Suppressor macrophage treated with lipopolysaccharide for 4 hours (primary cell): ENCODE measurements around the gene CDT1.

Experiments
- DNase-seq: peaks from one replicate; pipeline ENCODE4 v3.0.0-alpha.2; 2020

CDT1 gene

DNA sequence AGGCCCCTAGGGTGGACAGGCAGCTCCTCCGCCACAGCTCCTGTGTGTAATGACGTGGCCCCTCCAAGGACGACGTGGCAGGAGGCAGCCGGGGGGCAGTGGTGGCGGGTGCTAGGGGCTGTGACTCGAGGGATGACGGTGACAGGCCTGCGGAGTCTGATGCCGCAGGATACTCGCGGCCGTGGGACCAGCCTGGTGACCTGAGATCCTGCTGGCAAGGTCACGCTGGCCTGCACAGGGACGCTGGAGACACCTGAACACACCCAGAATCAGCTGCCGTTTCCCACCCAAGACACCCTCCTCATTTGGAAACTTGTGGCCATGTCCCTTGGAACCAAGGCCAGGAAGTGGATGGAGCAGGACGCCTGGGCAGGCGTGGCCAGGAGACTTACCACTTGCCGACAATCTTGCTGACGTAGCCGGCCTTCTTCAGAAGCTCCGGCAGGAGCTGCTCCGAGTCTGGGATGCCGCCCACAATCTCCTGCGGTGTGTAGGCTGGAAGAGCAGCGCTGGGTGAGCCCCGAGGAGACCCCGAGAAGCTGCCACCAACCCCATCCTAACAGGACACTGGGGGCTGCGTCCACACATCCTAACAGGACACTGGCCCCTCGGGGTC is 37.1 kb downstream of the CDT1 start:
- DNase-seq: no peak

DNA sequence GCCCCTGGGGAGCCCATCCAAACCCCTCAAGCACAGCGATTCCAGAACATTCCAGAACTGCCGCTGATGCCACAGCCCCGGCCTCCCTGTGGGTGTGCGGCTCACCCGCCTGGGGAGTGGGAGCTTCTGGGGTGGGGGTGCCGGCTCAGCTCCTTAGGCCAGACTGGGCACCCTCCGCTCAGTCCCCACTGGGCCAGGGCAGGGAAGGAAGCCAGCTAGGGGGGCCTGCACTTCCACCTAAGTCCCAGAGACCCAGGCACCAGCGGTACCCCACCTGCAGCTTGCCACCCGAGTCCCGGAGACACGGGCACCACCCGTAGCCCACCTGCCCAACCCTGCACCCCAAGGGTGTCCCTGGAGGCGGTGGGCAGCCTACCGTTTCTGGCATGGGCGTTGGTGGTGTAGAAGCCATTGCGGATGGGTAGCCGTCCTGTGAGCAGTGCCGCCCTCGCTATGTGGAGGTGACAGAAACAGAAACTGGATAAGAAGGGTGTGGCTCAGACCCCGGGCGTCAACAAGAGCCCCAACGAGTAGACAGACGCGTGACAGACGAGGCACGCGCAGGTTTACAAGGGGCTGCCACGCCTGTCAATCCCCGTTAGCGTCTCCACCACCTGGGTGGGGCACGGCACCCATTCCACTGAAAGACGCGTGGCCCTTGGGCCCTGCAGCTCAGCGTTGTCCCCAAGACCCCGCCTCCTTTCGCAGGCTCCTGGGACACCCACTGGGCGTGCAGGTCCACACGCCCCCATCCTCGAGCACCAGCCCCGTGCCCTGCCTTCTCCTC is 38.1 kb downstream of the CDT1 start:
- DNase-seq: no peak

- DNase-seq: no peak
These were observed 38.7 kb downstream of the CDT1 start for GRCh38 chr16:88842308-88842756.

DNA sequence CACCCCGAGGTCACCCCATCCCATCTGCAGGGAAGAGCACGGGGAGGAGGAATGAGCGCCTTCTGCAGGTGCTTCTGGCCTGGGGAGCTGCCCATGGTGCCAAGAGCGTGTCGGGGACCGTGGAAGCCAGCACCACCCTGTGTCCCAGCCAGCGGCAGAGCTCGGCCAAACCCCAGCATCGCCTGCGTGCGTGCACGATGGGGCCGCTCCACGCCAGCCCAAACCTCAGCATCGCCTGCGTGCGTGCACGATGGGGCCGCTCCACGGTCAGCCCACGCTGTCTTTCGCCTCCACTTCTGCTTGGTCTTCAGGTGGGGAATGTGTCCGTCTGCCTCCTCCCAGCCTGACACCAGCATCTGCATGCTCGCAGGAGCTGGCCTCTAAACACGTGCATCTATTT is 39.2 kb downstream of the CDT1 start:
- no peak for DNase-seq

DNA sequence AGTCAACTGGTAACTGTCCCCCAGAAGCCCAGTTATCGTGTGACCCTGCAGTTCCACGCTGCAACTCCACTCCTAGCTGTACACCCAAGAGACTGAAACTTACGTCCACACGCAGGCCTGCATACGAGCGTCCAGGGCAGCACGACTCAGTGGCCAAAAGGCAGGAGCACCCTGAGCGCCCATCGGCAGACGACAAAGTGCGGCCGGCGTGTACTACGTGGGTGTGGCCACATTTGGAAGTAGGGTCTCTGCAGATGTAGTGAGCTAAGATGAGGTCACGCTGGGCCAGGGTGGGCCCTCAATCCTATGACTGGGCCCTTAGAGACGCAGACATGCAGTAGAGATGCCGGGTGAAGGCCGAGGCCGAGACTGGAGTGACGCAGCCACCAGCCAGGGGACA is 39.7 kb downstream of the CDT1 start:
- DNase-seq: no peak

DNA sequence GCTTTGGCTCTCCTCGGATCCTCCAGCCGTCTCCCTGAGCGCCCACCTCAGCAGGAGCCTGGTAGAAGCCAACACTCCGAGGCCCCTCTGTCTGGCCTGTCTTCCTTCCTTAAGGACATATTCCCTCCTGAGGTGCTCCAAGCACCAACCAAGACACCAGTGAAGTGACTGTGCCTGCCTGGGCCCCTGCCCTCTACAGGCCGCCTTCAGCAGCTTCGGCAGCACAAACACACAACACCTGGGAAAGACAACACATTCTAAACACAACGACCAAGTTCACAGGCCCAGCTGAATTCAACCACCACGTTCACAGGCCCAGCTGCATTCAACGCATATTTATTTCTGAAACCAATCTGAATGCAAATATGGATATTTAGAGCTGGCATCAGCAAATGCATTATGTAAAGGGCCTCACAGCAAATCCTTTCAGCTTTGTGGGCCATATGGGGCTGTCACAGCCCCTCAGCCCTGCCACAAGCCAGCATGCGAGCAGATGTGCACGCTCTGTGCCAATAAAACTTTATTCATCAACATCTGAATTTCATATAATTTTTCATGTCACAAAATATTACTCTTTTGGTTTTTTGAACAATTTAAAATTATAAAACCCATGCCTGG is 40.9 kb downstream of the CDT1 start:
- no peak for DNase-seq

GRCh38 chr16:88846088-88846487 is 42.5 kb downstream of the CDT1 start:
- DNase-seq: peak; percentile 71

DNA sequence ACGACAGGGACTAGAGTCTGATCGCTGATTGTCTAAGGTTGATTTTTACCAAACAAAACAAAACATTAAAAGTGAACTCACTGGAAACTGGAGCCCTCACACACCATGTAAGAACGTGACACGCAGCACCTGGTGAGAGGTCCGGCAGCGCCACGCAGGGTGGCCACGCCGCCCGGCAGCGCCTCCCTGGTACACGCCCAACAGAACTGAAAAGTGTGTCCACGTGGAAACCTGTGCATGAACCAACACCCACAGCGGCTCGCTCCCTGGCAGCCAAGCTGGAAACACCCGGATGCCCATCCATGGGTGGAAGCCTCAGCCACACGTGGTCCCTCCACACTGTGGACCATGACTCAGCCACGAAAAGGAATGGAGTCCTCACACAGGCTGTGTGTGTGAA is 44.1 kb downstream of the CDT1 start:
- no peak for DNase-seq

GRCh38 chr16:88848557-88848956 is 45.0 kb downstream of the CDT1 start:
- no peak for DNase-seq

GRCh38 chr16:88850531-88851199 is 47.1 kb downstream of the CDT1 start:
- no peak for DNase-seq

DNA sequence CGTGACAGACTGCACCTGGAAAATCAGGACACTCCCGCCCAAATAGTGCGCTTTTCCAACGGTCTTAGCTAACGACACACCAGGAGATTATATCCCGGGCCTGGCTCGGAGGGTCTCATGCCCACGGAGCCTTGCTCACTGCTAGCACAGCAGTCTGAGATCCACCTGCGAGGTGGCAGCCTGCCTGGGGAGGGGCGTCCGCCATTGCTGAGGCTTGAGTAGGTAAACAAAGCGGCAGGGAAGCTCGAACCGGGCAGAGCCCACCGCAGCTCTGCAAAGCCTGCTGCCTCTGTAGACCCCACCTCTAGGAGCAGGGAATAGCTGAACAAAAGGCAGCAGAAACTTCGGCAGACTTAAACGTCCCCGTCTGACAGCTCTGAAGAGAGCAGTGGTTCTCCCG is 48.0 kb downstream of the CDT1 start:
- DNase-seq: no peak

GRCh38 chr16:88853325-88853941 is 49.8 kb downstream of the CDT1 start:
- DNase-seq: peak; percentile 55

DNA sequence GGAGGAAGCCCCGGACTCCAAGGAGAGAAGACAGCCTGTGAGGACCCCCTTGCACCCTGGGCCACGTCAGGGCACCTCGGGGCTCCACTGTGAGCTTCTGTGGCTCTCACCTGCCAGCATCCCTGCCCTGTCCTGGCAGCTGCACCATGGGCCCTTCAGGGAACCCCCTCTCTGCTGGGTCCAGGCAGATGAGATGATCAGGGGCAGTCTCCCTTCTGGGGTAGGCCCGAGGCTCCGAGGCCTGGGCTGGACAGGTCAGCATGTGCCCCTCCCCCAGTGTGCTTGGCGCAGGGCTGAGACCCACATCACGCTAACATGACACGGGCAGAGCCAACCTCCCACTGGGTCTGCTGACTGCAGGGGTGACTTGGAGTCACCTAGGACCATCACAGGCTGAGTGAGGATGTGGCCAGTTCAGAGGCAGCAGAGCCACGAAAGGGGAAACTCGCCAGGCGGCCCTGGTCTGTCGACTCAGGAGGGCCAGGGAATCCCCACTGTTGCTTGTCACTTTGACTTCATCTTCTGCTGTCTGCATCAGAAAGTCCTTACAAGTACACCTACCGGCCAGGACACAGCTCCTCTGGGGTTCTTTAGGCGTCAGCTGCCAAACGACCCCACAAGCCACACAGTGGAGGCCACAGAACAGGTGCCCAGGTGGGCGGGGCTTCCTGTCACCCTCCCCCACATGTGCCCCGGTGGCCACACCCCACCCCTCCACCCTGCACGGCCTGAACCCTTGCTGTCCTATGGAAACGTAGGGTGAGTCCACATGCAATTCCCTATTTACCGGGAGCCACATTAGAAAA is 50.9 kb downstream of the CDT1 start:
- peak; percentile 81 for DNase-seq

- DNase-seq: peak; percentile 46
These were observed 51.6 kb downstream of the CDT1 start for GRCh38 chr16:88855176-88855575.

- DNase-seq: no peak
These were observed 52.1 kb downstream of the CDT1 start for GRCh38 chr16:88855736-88856121.

- DNase-seq: no peak
These were observed 52.7 kb downstream of the CDT1 start for GRCh38 chr16:88856122-88856827.

DNA sequence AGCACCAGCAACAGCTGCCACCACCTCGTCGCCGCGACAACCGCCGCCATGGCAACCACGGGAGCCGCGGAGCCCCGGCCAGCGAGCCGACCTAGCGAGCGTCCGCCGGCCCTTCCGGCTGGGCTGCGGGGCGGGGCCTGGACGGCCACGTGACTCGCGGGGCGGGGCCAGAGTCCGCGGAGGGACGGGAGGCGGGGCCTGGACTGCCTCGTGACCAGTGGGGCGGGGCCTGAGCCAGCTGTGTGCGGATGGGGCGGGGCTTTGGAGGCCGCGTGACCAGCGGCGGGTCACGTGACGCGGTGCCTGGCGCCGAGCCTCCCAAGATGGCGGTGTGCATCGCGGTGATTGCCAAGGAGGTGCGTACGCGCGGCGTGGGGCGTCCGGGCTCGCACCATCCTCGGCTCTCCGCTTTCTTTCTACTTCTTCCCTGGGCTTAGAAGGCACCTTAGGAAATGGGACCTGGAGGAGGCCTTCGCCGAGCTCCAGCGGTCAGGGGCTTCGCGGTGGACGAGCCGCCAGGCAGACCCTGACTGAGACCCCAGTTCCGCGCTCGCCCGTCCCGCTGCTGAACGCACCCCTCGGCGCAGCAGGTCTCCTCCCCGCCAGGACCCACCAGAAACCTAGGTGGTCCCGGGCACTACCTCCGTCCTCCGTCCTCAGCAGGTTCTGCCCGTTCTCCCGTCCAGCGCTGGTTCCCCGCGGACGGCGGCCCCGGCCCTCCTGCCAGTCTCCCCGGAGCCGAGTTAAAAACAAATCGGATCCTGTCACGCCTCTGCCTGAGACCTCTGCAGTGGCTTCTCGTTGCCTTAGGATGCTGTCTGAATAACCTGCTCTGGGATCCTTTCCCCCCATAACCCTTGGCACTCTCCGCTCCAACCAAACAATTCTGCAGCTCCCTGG is 53.5 kb downstream of the CDT1 start, which contains the start of the genes GALNS and TRAPPC2L:
TSS of gene GALNS (minus strand) at position 120 of the 900 bp plus-strand sequence. CDS start at position 50, 70 bp downstream.
TSS of gene TRAPPC2L (plus strand) at position 300 of the 900 bp plus-strand sequence. CDS start at position 324, 24 bp downstream.
- peak; percentile 100 for DNase-seq

- DNase-seq: peak; percentile 86
These were observed 54.2 kb downstream of the CDT1 start for GRCh38 chr16:88857728-88858339.
